CD4-positive, alpha-beta T cell (primary cell): Measurements from ENCODE around the gene GRK5. TPM values are rescaled to one million over a fixed set of nuclear protein-coding genes. Genes with fewer than 3 reads are reported as not detected.
A peak's percentile ranks its signal among the peaks of the same experiment; 100 is the strongest.

Experiments used
- ATAC-seq: fragments of 200-7000 bp; cut with Tn5 transposase; one replicate; pipeline ENCODE4 v1.10.0; 2022; ENCODE audit warnings: mild to moderate bottlenecking; ENCODE audit not compliant: poor library complexity
- CTCF ChIA-PET: fragments of 350-600 bp; sonication (Branson Sonifier 250); formaldehyde crosslinking; loops from one replicate; lab custom pipeline; 2021; ENCODE audit warnings: antibody characterized with exemption, inconsistent platforms; lab: Charles Lee
- POLR2A ChIA-PET: fragments of 350-600 bp; sonication (Branson Sonifier 250); formaldehyde crosslinking; loops from one replicate; lab custom pipeline; 2021; ENCODE audit warnings: antibody characterized with exemption, inconsistent platforms; lab: Charles Lee
- DNase-seq, 14 experiments: peaks; one replicate each; pipeline ENCODE4 v3.0.0-alpha.2; 2013 to 2020; ENCODE audit warnings: mixed read lengths in 2 of 14
- H3K27ac ChIP-seq, 2 donors: one replicate each; pipeline versions ENCODE4 v1.5.1 to v1.7.0; 2013; ENCODE audit warnings: low read length in 2 of 2, low read depth in 1 of 2, mild to moderate bottlenecking in 1 of 2
- H3K27me3 ChIP-seq, 2 experiments: 1 replicate in 1 of 2; 2 replicates in 1 of 2; pipeline versions ENCODE4 v1.6.1 to v1.7.0; 2013; ENCODE audit warnings: low read length in 2 of 2, control low read depth in 1 of 2, mild to moderate bottlenecking in 1 of 2, moderate library complexity in 1 of 2; ENCODE audit not compliant: insufficient read depth in 2 of 2, control insufficient read depth in 1 of 2
- H3K36me3 ChIP-seq: one replicate; pipeline ENCODE4 v1.6.1; 2013; ENCODE audit warnings: low read length, control low read depth; ENCODE audit not compliant: insufficient read depth
- H3K4me1 ChIP-seq: one replicate; pipeline ENCODE4 v1.6.1; 2013; ENCODE audit warnings: low read length, control low read depth; ENCODE audit not compliant: insufficient read depth
- H3K4me3 ChIP-seq: one replicate; pipeline ENCODE4 v1.5.1; 2013; ENCODE audit warnings: mild to moderate bottlenecking, low read length, moderate library complexity
- H3K9me3 ChIP-seq, 2 experiments: 1 replicate in 1 of 2; 2 replicates in 1 of 2; pipeline versions ENCODE4 v1.6.1 to v1.7.0; 2013; ENCODE audit warnings: low read length in 2 of 2, mild to moderate bottlenecking in 2 of 2, control low read depth in 1 of 2, moderate library complexity in 1 of 2; ENCODE audit not compliant: control insufficient read depth in 1 of 2, insufficient read depth in 1 of 2
- H3K27ac Mint-ChIP-seq: one replicate; pipeline ENCODE4 v1.8.0; 2020; ENCODE audit warnings: mixed read lengths
- H3K27me3 Mint-ChIP-seq: one replicate; pipeline ENCODE4 v1.8.0; 2021; ENCODE audit warnings: mixed read lengths
- H3K36me3 Mint-ChIP-seq: one replicate; pipeline ENCODE4 v1.8.0; 2021; ENCODE audit warnings: low read depth, mixed read lengths
- H3K4me1 Mint-ChIP-seq: one replicate; pipeline ENCODE4 v1.8.0; 2021; ENCODE audit warnings: low read depth, mixed read lengths
- H3K4me3 Mint-ChIP-seq: one replicate; pipeline ENCODE4 v1.8.0; 2020; ENCODE audit warnings: mild to moderate bottlenecking, mixed read lengths
- H3K9me3 Mint-ChIP-seq: one replicate; pipeline ENCODE4 v1.8.0; 2020; ENCODE audit warnings: mixed read lengths
- CTCF ChIP-seq: fragments of 200-600 bp; IDR thresholded peaks from one replicate; pipeline ENCODE4 v1.8.0; 2022; ENCODE audit warnings: antibody characterized with exemption, mild to moderate bottlenecking
- intact Hi-C, 2 experiments: fragments of 100-400 bp; cut with DNase I in 1 of 2; cut with micrococcal nuclease in 1 of 2; formaldehyde crosslinking; loops; one replicate each; pipeline versions ENCODE4 v1.15.1 to v1.9.0; 2023 to 2025; cut with DNase I, micrococcal nuclease
- total RNA-seq, 174 experiments: library from RNA in 2 of 174; stranded (reverse) in 2 of 174; gene quantifications; one replicate each; pipeline ENCODE4 v1.2.3 and lab custom pipeline; 2021 to 2026

GRK5 gene
- total RNA-seq, 2 experiments from 2014 or later: 19.2 to 20.8 TPM

- ATAC-seq (no peak), DNase-seq (no peak)
- intact Hi-C loops: no loop called here
- TF ChIP-seq CTCF: no peak
- H3K4me1 ChIP-seq: peaks cover 61% of the 10 kb centered on the region
- no peaks in the 10 kb centered on the region for H3K27me3 Mint-ChIP-seq
- H3K9me3 ChIP-seq: peaks cover 0 to 7% of the 10 kb centered on the region in 2 experiments
- POLR2A ChIA-PET: no interaction called here
- H3K4me3 Mint-ChIP-seq: no peak overlapping the region
- H3K4me1 Mint-ChIP-seq: peaks cover 66% of the 10 kb centered on the region
- peaks cover 5% of the 10 kb centered on the region for H3K9me3 Mint-ChIP-seq
- peak overlapping the region; percentile 56 for H3K27ac Mint-ChIP-seq
- no peaks in the 10 kb centered on the region for H3K36me3 ChIP-seq
- H3K4me3 ChIP-seq: no peak overlapping the region
- H3K36me3 Mint-ChIP-seq: peaks cover 30% of the 10 kb centered on the region
- H3K27ac ChIP-seq: no peak overlapping the region
- H3K27me3 ChIP-seq: no peaks in the 10 kb centered on the region
- CTCF ChIA-PET: interaction anchor here (0.7 kb wide), 1 partner anchor 24 kb away, joined by 3 read pairs; no protein-coding TSS in a partner anchor
Observed at GRCh38 chr10:119298810-119299209, 91.4 kb downstream of the GRK5 start.

GRCh38 chr10:119299531-119299930 lies 92.2 kb downstream of the GRK5 start:
- Histone ChIP-seq H3K4me1 (peaks cover 63% of the 10 kb centered on the region), H3K36me3 (no peaks in the 10 kb centered on the region), H3K27me3 (no peaks in the 10 kb centered on the region), H3K4me3 (no peak overlapping the region), H3K9me3 (peaks cover 0 to 7% of the 10 kb centered on the region in 2 experiments), H3K27ac (no peak overlapping the region)
- peak in 1 of 14 experiments; percentile 24 for DNase-seq
- H3K9me3 Mint-ChIP-seq: peaks cover 5% of the 10 kb centered on the region
- no peak overlapping the region for H3K4me3 Mint-ChIP-seq
- peak overlapping the region; percentile 94 for H3K27ac Mint-ChIP-seq
- intact Hi-C loops: no loop called here
- peak; percentile 22 for ATAC-seq
- ChIA-PET POLR2A (no interaction called here), CTCF (interaction anchor here (0.7 kb wide), 1 partner anchor 25 kb away, joined by 3 read pairs; no protein-coding TSS in a partner anchor)
- peaks cover 30% of the 10 kb centered on the region for H3K36me3 Mint-ChIP-seq
- no peaks in the 10 kb centered on the region for H3K27me3 Mint-ChIP-seq
- TF ChIP-seq CTCF: no peak
- peaks cover 71% of the 10 kb centered on the region for H3K4me1 Mint-ChIP-seq

GRCh38 chr10:119301397-119301796 lies 94.0 kb downstream of the GRK5 start:
- Histone ChIP-seq H3K4me3 (no peak overlapping the region), H3K9me3 (peaks cover 0 to 7% of the 10 kb centered on the region in 2 experiments), H3K4me1 (peaks cover 82% of the 10 kb centered on the region), H3K27me3 (no peaks in the 10 kb centered on the region), H3K27ac (peak overlapping the region; percentile 71 to 76), H3K36me3 (no peaks in the 10 kb centered on the region)
- ChIA-PET CTCF (interaction anchor here (1.6 to 2.6 kb wide), 3 partner anchors 92 to 144 kb away, joined by 5 to 12 read pairs (median 8); partner anchors contain the start of gene GRK5), POLR2A (interaction anchor here (0.8 to 2.0 kb wide), 11 partner anchors 11 to 294 kb away, joined by 3 to 9 read pairs (median 4); partner anchors contain the start of gene GRK5)
- peak; percentile 54 for ATAC-seq
- Mint-ChIP-seq H3K4me3 (peak overlapping the region; percentile 71), H3K27me3 (no peaks in the 10 kb centered on the region), H3K4me1 (peaks cover 86% of the 10 kb centered on the region), H3K9me3 (peaks cover 5% of the 10 kb centered on the region), H3K27ac (peak overlapping the region; percentile 94), H3K36me3 (peaks cover 22% of the 10 kb centered on the region)
- TF ChIP-seq CTCF: no peak
- intact Hi-C loops: loop anchor here (2.0 to 5.0 kb wide), 3 partner anchors 17 to 191 kb away; no protein-coding TSS in a partner anchor
- DNase-seq: peak; percentile 43 to 90 (median 60)
